Parathyroid adenoma (tissue), 2 donors: ENCODE data around the gene JPT2.
"Not testable (repeated sequence)": the region's sequence is repeated elsewhere in the genome, so short reads cannot be mapped to it uniquely, and the experiment has no call there.

ENCODE experiments used
- H2AFZ ChIP-seq: fragments of 300-600 bp; sonication (generic); one replicate; pipeline ENCODE4 v1.7.0; 2017; ENCODE audit warnings: antibody characterized with exemption, mild to moderate bottlenecking
- H3K27ac ChIP-seq: fragments of 300-600 bp; sonication (generic); one replicate; pipeline ENCODE4 v1.7.0; 2017
- H3K27me3 ChIP-seq: fragments of 300-600 bp; sonication (generic); one replicate; pipeline ENCODE4 v1.7.0; 2017; ENCODE audit warnings: low read length; ENCODE audit not compliant: control insufficient read depth, insufficient read depth
- H3K36me3 ChIP-seq: fragments of 300-600 bp; sonication (generic); one replicate; pipeline ENCODE4 v1.7.0; 2017; ENCODE audit warnings: low read length; ENCODE audit not compliant: control insufficient read depth, insufficient read depth
- H3K4me1 ChIP-seq: fragments of 300-600 bp; sonication (generic); one replicate; pipeline ENCODE4 v1.7.0; 2017; ENCODE audit warnings: control low read depth
- H3K4me2 ChIP-seq: fragments of 300-600 bp; sonication (generic); one replicate; pipeline ENCODE4 v1.7.0; 2017; ENCODE audit warnings: low read length
- H3K4me3 ChIP-seq: fragments of 300-600 bp; sonication (generic); one replicate; pipeline ENCODE4 v1.7.0; 2017; ENCODE audit warnings: low read depth, low read length
- H3K79me2 ChIP-seq: fragments of 300-600 bp; sonication (generic); one replicate; pipeline ENCODE4 v1.7.0; 2017; ENCODE audit warnings: control low read depth
- H3K9ac ChIP-seq: fragments of 300-600 bp; sonication (generic); one replicate; pipeline ENCODE4 v1.7.0; 2017; ENCODE audit warnings: mild to moderate bottlenecking
- H3K9me3 ChIP-seq: fragments of 300-600 bp; sonication (generic); one replicate; pipeline ENCODE4 v1.7.0; 2017; ENCODE audit warnings: low read length; ENCODE audit not compliant: control insufficient read depth
- CTCF ChIP-seq: fragments of 300-600 bp; sonication (generic); IDR thresholded peaks from one replicate; pipeline ENCODE4 v1.7.0; 2017; ENCODE audit warnings: antibody characterized with exemption, mild to moderate bottlenecking
- donor health status: primary hyperparathyroidism.

JPT2 gene

GRCh38 chr16:1729445-1729844, 51.4 kb downstream of the JPT2 start:
- TF ChIP-seq CTCF, result no peak
- Histone ChIP-seq H2AFZ (no peak overlapping the region), H3K36me3 (no peaks in the 10 kb centered on the region), H3K4me1 (no peaks in the 10 kb centered on the region), H3K9me3 (no peaks in the 10 kb centered on the region), H3K79me2 (peaks cover 54% of the 10 kb centered on the region), H3K4me2 (no peak overlapping the region), H3K27me3 (no peaks in the 10 kb centered on the region), H3K9ac (no peak overlapping the region), H3K4me3 (no peak overlapping the region), H3K27ac (no peak overlapping the region)

- no peak for TF ChIP-seq CTCF
- H2AFZ ChIP-seq, result no peak overlapping the region
- no peaks in the 10 kb centered on the region for H3K27me3 ChIP-seq
- H3K4me2 ChIP-seq, result no peak overlapping the region
- H3K9ac ChIP-seq, result no peak overlapping the region
- H3K4me3 ChIP-seq, result no peak overlapping the region
- no peak overlapping the region for H3K27ac ChIP-seq
- no peaks in the 10 kb centered on the region for H3K9me3 ChIP-seq
- H3K79me2 ChIP-seq, result peaks cover 55% of the 10 kb centered on the region
- H3K36me3 ChIP-seq, result no peaks in the 10 kb centered on the region
- H3K4me1 ChIP-seq, result no peaks in the 10 kb centered on the region
These were observed 53.0 kb downstream of the JPT2 start for GRCh38 chr16:1731073-1731472.

- H3K27me3 ChIP-seq, result no peaks in the 10 kb centered on the region
- no peak overlapping the region for H3K27ac ChIP-seq
- no peak overlapping the region for H3K9ac ChIP-seq
- H2AFZ ChIP-seq, result no peak overlapping the region
- H3K4me1 ChIP-seq, result no peaks in the 10 kb centered on the region
- H3K4me2 ChIP-seq, result no peak overlapping the region
- H3K79me2 ChIP-seq, result peaks cover 51% of the 10 kb centered on the region
- no peak for TF ChIP-seq CTCF
- H3K36me3 ChIP-seq, result no peaks in the 10 kb centered on the region
- no peak overlapping the region for H3K4me3 ChIP-seq
- no peaks in the 10 kb centered on the region for H3K9me3 ChIP-seq
These were observed 53.5 kb downstream of the JPT2 start for GRCh38 chr16:1731603-1732002.

- no peak overlapping the region for H3K4me3 ChIP-seq
- no peak overlapping the region for H3K9ac ChIP-seq
- no peak for TF ChIP-seq CTCF
- no peaks in the 10 kb centered on the region for H3K27me3 ChIP-seq
- H3K27ac ChIP-seq, result no peak overlapping the region
- H3K36me3 ChIP-seq, result no peaks in the 10 kb centered on the region
- no peaks in the 10 kb centered on the region for H3K4me1 ChIP-seq
- no peak overlapping the region for H3K4me2 ChIP-seq
- H3K9me3 ChIP-seq, result no peaks in the 10 kb centered on the region
- H2AFZ ChIP-seq, result no peak overlapping the region
- peaks cover 49% of the 10 kb centered on the region for H3K79me2 ChIP-seq
These were observed 54.0 kb downstream of the JPT2 start for GRCh38 chr16:1732071-1732470.

- not testable (repeated sequence) for H3K9me3 ChIP-seq, H3K27me3 ChIP-seq, H3K4me1 ChIP-seq, H3K4me2 ChIP-seq, H3K9ac ChIP-seq, H3K4me3 ChIP-seq, H3K27ac ChIP-seq, H2AFZ ChIP-seq, H3K36me3 ChIP-seq
- H3K79me2 ChIP-seq, result peaks cover 46% of the 10 kb centered on the region
These were observed 54.5 kb downstream of the JPT2 start for GRCh38 chr16:1732551-1732987.
